HG03354 (cell line): Measurements from ENCODE around the gene RPL34.

Experiments used
- ATAC-seq: cut with Tn5 transposase; IDR thresholded peaks from one replicate; pipeline ENCODE4 v1.9.1; 2021; ENCODE audit warnings: mild to moderate bottlenecking; ENCODE audit not compliant: unreplicated experiment, poor library complexity, severe bottlenecking

The RPL34 gene

GRCh38 chr4:108622022-108622421, 1.6 kb downstream of the RPL34 start:
- ATAC-seq = no peak

GRCh38 chr4:108622828-108623227, 2.5 kb downstream of the RPL34 start:
- no peak for ATAC-seq

- no peak for ATAC-seq
Observed at GRCh38 chr4:108624263-108625056, 4.1 kb downstream of the RPL34 start.

- no peak for ATAC-seq
Observed at GRCh38 chr4:108626056-108626455, 5.7 kb downstream of the RPL34 start.

- no peak for ATAC-seq
Observed at GRCh38 chr4:108628411-108628810, 8.0 kb downstream of the RPL34 start.

- no peak for ATAC-seq
Observed at GRCh38 chr4:108635070-108635655, 14.8 kb downstream of the RPL34 start.

GRCh38 chr4:108636246-108636645, 15.9 kb downstream of the RPL34 start:
- no peak for ATAC-seq

GRCh38 chr4:108637856-108638255, 17.5 kb downstream of the RPL34 start:
- no peak for ATAC-seq

GRCh38 chr4:108644237-108644636, 23.9 kb downstream of the RPL34 start:
- ATAC-seq = no peak

- no peak for ATAC-seq
Observed at GRCh38 chr4:108646706-108647105, 26.3 kb downstream of the RPL34 start.

GRCh38 chr4:108649863-108650211, 29.5 kb downstream of the RPL34 start:
- ATAC-seq = peak; percentile 6

GRCh38 chr4:108650212-108651013, 30.0 kb downstream of the RPL34 start, which contains the start of gene OSTC:
OSTC (plus strand) TSS chr4:108650599; CDS start chr4:108650656, 57 bp downstream.
- ATAC-seq = peak; percentile 95

- ATAC-seq = peak; percentile 33
Observed at GRCh38 chr4:108651014-108651791, 30.8 kb downstream of the RPL34 start.

GRCh38 chr4:108662629-108663028, 42.3 kb downstream of the RPL34 start:
- ATAC-seq = no peak

- ATAC-seq = no peak
Observed at GRCh38 chr4:108674356-108674977, 54.1 kb downstream of the RPL34 start.
